ENCODE data around the gene RIPK4.

Gene RIPK4

GRCh38 chr21:41741253-41742072 lies 25.4 kb downstream of the RIPK4 start:
- peaks cover 3 to 32% (median 20%) of the 10 kb centered on the region in 5 donors for H3K27me3 ChIP-seq (ENCODE audit: control insufficient read depth in 5 of 5, insufficient read depth in 4 of 5, low read length in 5 of 5)
- no peak overlapping the region for H3K27ac ChIP-seq (ENCODE audit: low read depth, low read length)
- no peaks in the 10 kb centered on the region for H3K36me3 ChIP-seq (ENCODE audit: control insufficient read depth in 5 of 5, insufficient read depth in 5 of 5, low read length in 5 of 5)
- no peak overlapping the region for H3K4me3 ChIP-seq (ENCODE audit: low read depth in 1 of 5, low read length in 5 of 5)
- no peaks in the 10 kb centered on the region for H3K4me1 ChIP-seq (ENCODE audit: control insufficient read depth in 5 of 5, insufficient read depth in 5 of 5, low read length in 5 of 5)
- peaks cover 4 to 9% (median 8%) of the 10 kb centered on the region in 5 donors for H3K9me3 ChIP-seq (ENCODE audit: control insufficient read depth in 5 of 5, low read length in 5 of 5)
- no peak overlapping the region for H3K9ac ChIP-seq (ENCODE audit: low read length in 5 of 5)

- Histone ChIP-seq H3K4me3 (ENCODE audit: low read depth in 1 of 5, low read length in 5 of 5) (no peak overlapping the region), H3K27me3 (ENCODE audit: control insufficient read depth in 5 of 5, insufficient read depth in 4 of 5, low read length in 5 of 5) (peaks cover 3 to 31% (median 15%) of the 10 kb centered on the region in 5 donors), H3K36me3 (ENCODE audit: control insufficient read depth in 5 of 5, insufficient read depth in 5 of 5, low read length in 5 of 5) (no peaks in the 10 kb centered on the region), H3K9ac (ENCODE audit: low read length in 5 of 5) (no peak overlapping the region), H3K4me1 (ENCODE audit: control insufficient read depth in 5 of 5, insufficient read depth in 5 of 5, low read length in 5 of 5) (no peaks in the 10 kb centered on the region), H3K9me3 (ENCODE audit: control insufficient read depth in 5 of 5, low read length in 5 of 5) (peaks cover 4 to 9% (median 8%) of the 10 kb centered on the region in 5 donors), H3K27ac (ENCODE audit: low read depth, low read length) (no peak overlapping the region)
Observed at GRCh38 chr21:41740604-41741252, 26.1 kb downstream of the RIPK4 start.

GRCh38 chr21:41739936-41740335 lies 26.9 kb downstream of the RIPK4 start:
- Histone ChIP-seq H3K27me3 (ENCODE audit: control insufficient read depth in 5 of 5, insufficient read depth in 4 of 5, low read length in 5 of 5) (peaks cover 6 to 34% (median 17%) of the 10 kb centered on the region in 5 donors), H3K27ac (ENCODE audit: low read depth, low read length) (no peak overlapping the region), H3K9ac (ENCODE audit: low read length in 5 of 5) (no peak overlapping the region), H3K4me1 (ENCODE audit: control insufficient read depth in 5 of 5, insufficient read depth in 5 of 5, low read length in 5 of 5) (no peaks in the 10 kb centered on the region), H3K4me3 (ENCODE audit: low read depth in 1 of 5, low read length in 5 of 5) (no peak overlapping the region), H3K9me3 (ENCODE audit: control insufficient read depth in 5 of 5, low read length in 5 of 5) (peaks cover 4 to 9% (median 8%) of the 10 kb centered on the region in 5 donors), H3K36me3 (ENCODE audit: control insufficient read depth in 5 of 5, insufficient read depth in 5 of 5, low read length in 5 of 5) (no peaks in the 10 kb centered on the region)

DNA sequence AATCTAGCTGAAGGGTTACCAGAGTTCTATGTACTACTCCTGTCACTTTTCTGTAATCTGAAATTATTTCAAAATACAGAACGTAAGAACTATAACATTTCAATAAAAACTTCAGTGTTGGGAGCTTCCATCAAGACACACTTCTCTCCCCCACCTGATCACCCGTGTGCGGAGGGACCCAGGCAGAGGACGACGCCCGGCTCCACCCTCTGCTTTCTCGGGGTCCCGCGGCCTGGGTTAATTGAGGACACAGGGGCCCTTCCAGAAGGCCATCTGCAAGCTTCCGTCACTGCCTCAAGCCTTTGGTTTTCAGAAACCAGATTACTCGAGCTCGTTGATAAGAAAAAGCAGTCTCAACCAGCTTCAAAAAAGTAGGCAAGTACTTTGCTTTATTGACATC lies 27.8 kb downstream of the RIPK4 start:
- Histone ChIP-seq H3K36me3 (ENCODE audit: control insufficient read depth in 5 of 5, insufficient read depth in 5 of 5, low read length in 5 of 5) (no peaks in the 10 kb centered on the region), H3K4me1 (ENCODE audit: control insufficient read depth in 5 of 5, insufficient read depth in 5 of 5, low read length in 5 of 5) (no peaks in the 10 kb centered on the region), H3K27me3 (ENCODE audit: control insufficient read depth in 5 of 5, insufficient read depth in 4 of 5, low read length in 5 of 5) (peaks cover 4 to 33% (median 19%) of the 10 kb centered on the region in 5 donors), H3K4me3 (ENCODE audit: low read depth in 1 of 5, low read length in 5 of 5) (no peak overlapping the region), H3K9me3 (ENCODE audit: control insufficient read depth in 5 of 5, low read length in 5 of 5) (peaks cover 4 to 9% (median 8%) of the 10 kb centered on the region in 5 donors), H3K27ac (ENCODE audit: low read depth, low read length) (no peak overlapping the region), H3K9ac (ENCODE audit: low read length in 5 of 5) (no peak overlapping the region)

GRCh38 chr21:41737651-41738324 lies 29.1 kb downstream of the RIPK4 start:
- H3K9ac ChIP-seq (ENCODE audit: low read length in 5 of 5): no peak overlapping the region
- H3K9me3 ChIP-seq (ENCODE audit: control insufficient read depth in 5 of 5, low read length in 5 of 5): peaks cover 6 to 9% (median 8%) of the 10 kb centered on the region in 5 donors
- H3K4me1 ChIP-seq (ENCODE audit: control insufficient read depth in 5 of 5, insufficient read depth in 5 of 5, low read length in 5 of 5): no peaks in the 10 kb centered on the region
- H3K4me3 ChIP-seq (ENCODE audit: low read depth in 1 of 5, low read length in 5 of 5): no peak overlapping the region
- no peaks in the 10 kb centered on the region for H3K36me3 ChIP-seq (ENCODE audit: control insufficient read depth in 5 of 5, insufficient read depth in 5 of 5, low read length in 5 of 5)
- peaks cover 6 to 31% (median 17%) of the 10 kb centered on the region in 5 donors for H3K27me3 ChIP-seq (ENCODE audit: control insufficient read depth in 5 of 5, insufficient read depth in 4 of 5, low read length in 5 of 5)
- no peak overlapping the region for H3K27ac ChIP-seq (ENCODE audit: low read depth, low read length)

- Histone ChIP-seq H3K4me3 (ENCODE audit: low read depth in 1 of 5, low read length in 5 of 5) (no peak overlapping the region), H3K36me3 (ENCODE audit: control insufficient read depth in 5 of 5, insufficient read depth in 5 of 5, low read length in 5 of 5) (no peaks in the 10 kb centered on the region), H3K4me1 (ENCODE audit: control insufficient read depth in 5 of 5, insufficient read depth in 5 of 5, low read length in 5 of 5) (no peaks in the 10 kb centered on the region), H3K9me3 (ENCODE audit: control insufficient read depth in 5 of 5, low read length in 5 of 5) (peaks cover 6 to 21% (median 9%) of the 10 kb centered on the region in 5 donors), H3K27me3 (ENCODE audit: control insufficient read depth in 5 of 5, insufficient read depth in 4 of 5, low read length in 5 of 5) (peaks cover 6 to 25% (median 12%) of the 10 kb centered on the region in 5 donors), H3K27ac (ENCODE audit: low read depth, low read length) (no peak overlapping the region), H3K9ac (ENCODE audit: low read length in 5 of 5) (no peak overlapping the region)
Observed at GRCh38 chr21:41736423-41736822, 30.4 kb downstream of the RIPK4 start.

- no peak overlapping the region for H3K9ac ChIP-seq (ENCODE audit: low read length in 5 of 5)
- no peak overlapping the region for H3K27ac ChIP-seq (ENCODE audit: low read depth, low read length)
- no peak overlapping the region for H3K4me3 ChIP-seq (ENCODE audit: low read depth in 1 of 5, low read length in 5 of 5)
- H3K4me1 ChIP-seq (ENCODE audit: control insufficient read depth in 5 of 5, insufficient read depth in 5 of 5, low read length in 5 of 5): no peaks in the 10 kb centered on the region
- H3K36me3 ChIP-seq (ENCODE audit: control insufficient read depth in 5 of 5, insufficient read depth in 5 of 5, low read length in 5 of 5): no peaks in the 10 kb centered on the region
- peaks cover 3 to 24% (median 18%) of the 10 kb centered on the region in 5 donors for H3K27me3 ChIP-seq (ENCODE audit: control insufficient read depth in 5 of 5, insufficient read depth in 4 of 5, low read length in 5 of 5)
- peaks cover 6 to 21% (median 9%) of the 10 kb centered on the region in 5 donors for H3K9me3 ChIP-seq (ENCODE audit: control insufficient read depth in 5 of 5, low read length in 5 of 5)
Observed at GRCh38 chr21:41733951-41734689, 32.7 kb downstream of the RIPK4 start.

- Histone ChIP-seq H3K36me3 (ENCODE audit: control insufficient read depth in 5 of 5, insufficient read depth in 5 of 5, low read length in 5 of 5) (no peaks in the 10 kb centered on the region), H3K9me3 (ENCODE audit: control insufficient read depth in 5 of 5, low read length in 5 of 5) (peaks cover 0 to 11% (median 6%) of the 10 kb centered on the region in 5 donors), H3K9ac (ENCODE audit: low read length in 5 of 5) (no peak overlapping the region), H3K27ac (ENCODE audit: low read depth, low read length) (no peak overlapping the region), H3K4me3 (ENCODE audit: low read depth in 1 of 5, low read length in 5 of 5) (no peak overlapping the region), H3K27me3 (ENCODE audit: control insufficient read depth in 5 of 5, insufficient read depth in 4 of 5, low read length in 5 of 5) (peaks cover 3 to 40% (median 36%) of the 10 kb centered on the region in 5 donors), H3K4me1 (ENCODE audit: control insufficient read depth in 5 of 5, insufficient read depth in 5 of 5, low read length in 5 of 5) (peaks cover 3 to 17% (median 13%) of the 10 kb centered on the region in 5 donors)
Observed at GRCh38 chr21:41731081-41731480, 35.8 kb downstream of the RIPK4 start.

DNA sequence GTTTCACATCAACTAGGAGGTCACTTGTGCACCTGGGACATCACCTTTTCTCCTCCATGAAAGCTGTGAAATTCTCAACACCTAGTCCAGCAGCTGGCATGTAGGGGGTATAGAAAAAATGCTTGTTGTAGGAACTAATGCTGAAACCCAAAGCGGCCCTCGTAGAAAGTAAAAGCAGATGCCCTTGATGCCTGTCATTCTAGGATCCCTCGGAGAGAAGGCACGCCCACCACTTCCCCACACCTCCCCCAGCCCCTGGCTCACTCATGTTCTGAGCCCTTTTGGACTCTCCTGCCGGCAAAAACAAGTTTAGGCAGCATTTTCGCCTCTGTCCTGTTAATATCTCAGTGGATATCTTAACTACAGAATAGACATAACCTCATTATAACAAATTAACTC lies 36.5 kb downstream of the RIPK4 start:
- Histone ChIP-seq H3K36me3 (ENCODE audit: control insufficient read depth in 5 of 5, insufficient read depth in 5 of 5, low read length in 5 of 5) (no peaks in the 10 kb centered on the region), H3K9ac (ENCODE audit: low read length in 5 of 5) (no peak overlapping the region), H3K4me3 (ENCODE audit: low read depth in 1 of 5, low read length in 5 of 5) (no peak overlapping the region), H3K27me3 (ENCODE audit: control insufficient read depth in 5 of 5, insufficient read depth in 4 of 5, low read length in 5 of 5) (peaks cover 7 to 47% (median 43%) of the 10 kb centered on the region in 5 donors), H3K9me3 (ENCODE audit: control insufficient read depth in 5 of 5, low read length in 5 of 5) (peaks cover 0 to 11% (median 6%) of the 10 kb centered on the region in 5 donors), H3K27ac (ENCODE audit: low read depth, low read length) (no peak overlapping the region), H3K4me1 (ENCODE audit: control insufficient read depth in 5 of 5, insufficient read depth in 5 of 5, low read length in 5 of 5) (peaks cover 3 to 20% (median 14%) of the 10 kb centered on the region in 5 donors)

Data from subcutaneous abdominal adipose tissue (tissue), 5 donors.